CD4-positive, alpha-beta T cell treated with Interleukin-6 at 100 ng/mL for 8 hours (primary cell): ENCODE data around the gene WDR88.
"Not testable (repeated sequence)": the region's sequence is repeated elsewhere in the genome, so short reads cannot be mapped to it uniquely, and the experiment has no call there.

Source experiments
- DNase-seq: peaks from one replicate; pipeline ENCODE4 v3.0.0-alpha.2; 2020; ENCODE audit warnings: mixed read lengths, low spot score

Gene WDR88

GRCh38 chr19:33171222-33171795 lies 39.4 kb downstream of the WDR88 start:
- DNase-seq: no peak

- no peak for DNase-seq
Measured at GRCh38 chr19:33171916-33172359, 40.0 kb downstream of the WDR88 start.

- no peak for DNase-seq
Measured at GRCh38 chr19:33174186-33174585, 42.3 kb downstream of the WDR88 start.

GRCh38 chr19:33175156-33175782 lies 43.4 kb downstream of the WDR88 start:
- DNase-seq: no peak

- DNase-seq: peak; percentile 13
Measured at GRCh38 chr19:33175886-33176669, 44.2 kb downstream of the WDR88 start.

- DNase-seq: peak; percentile 94
Measured at GRCh38 chr19:33176670-33177416, 44.9 kb downstream of the WDR88 start.

- DNase-seq: peak; percentile 82
Measured at GRCh38 chr19:33177417-33177979, 45.6 kb downstream of the WDR88 start.

- DNase-seq: no peak
Measured at GRCh38 chr19:33186431-33187182, 54.7 kb downstream of the WDR88 start.

- no peak for DNase-seq
Measured at GRCh38 chr19:33187183-33187540, 55.2 kb downstream of the WDR88 start.

- DNase-seq: no peak
Measured at GRCh38 chr19:33189453-33189852, 57.5 kb downstream of the WDR88 start.

- DNase-seq: not testable (repeated sequence)
Measured at GRCh38 chr19:33191092-33191491, 59.2 kb downstream of the WDR88 start.

GRCh38 chr19:33191501-33191900 lies 59.6 kb downstream of the WDR88 start:
- DNase-seq: no peak

- no peak for DNase-seq
Measured at GRCh38 chr19:33192010-33192409, 60.1 kb downstream of the WDR88 start.

GRCh38 chr19:33193269-33193864 lies 61.5 kb downstream of the WDR88 start:
- DNase-seq: no peak

GRCh38 chr19:33193865-33194362 lies 62.0 kb downstream of the WDR88 start, which contains the start of gene LRP3:
Gene LRP3 (plus strand): TSS chr19:33194330. CDS start chr19:33194786, 456 bp downstream.
- no peak for DNase-seq

- DNase-seq: no peak
Measured at GRCh38 chr19:33194532-33194885, 62.6 kb downstream of the WDR88 start.

GRCh38 chr19:33194886-33195644 lies 63.2 kb downstream of the WDR88 start:
- no peak for DNase-seq

- no peak for DNase-seq
Measured at GRCh38 chr19:33195645-33196347, 63.9 kb downstream of the WDR88 start.

GRCh38 chr19:33196446-33197193 lies 64.7 kb downstream of the WDR88 start:
- DNase-seq: no peak
